Endodermal cell (in vitro differentiated cells): ENCODE data around the gene MPDU1. TPM values are rescaled to one million over a fixed set of nuclear protein-coding genes. Genes with fewer than 3 reads are reported as not detected.

ENCODE experiments used
- DNase-seq: peaks from one replicate; pipeline ENCODE4 v3.0.0-alpha.2; 2017
- H3K27ac ChIP-seq: 2 replicates; pipeline ENCODE4 v1.5.1; 2013; ENCODE audit warnings: mild to moderate bottlenecking, low read depth, low read length, moderate library complexity
- H3K27me3 ChIP-seq: 2 replicates; pipeline ENCODE4 v1.6.1; 2013; ENCODE audit warnings: mild to moderate bottlenecking, low read length, moderate library complexity; ENCODE audit not compliant: insufficient read depth, control insufficient read depth, poor library complexity, severe bottlenecking
- H3K36me3 ChIP-seq: 2 replicates; pipeline ENCODE4 v1.7.0; 2013; ENCODE audit warnings: mild to moderate bottlenecking, low read length, moderate library complexity; ENCODE audit not compliant: control insufficient read depth, insufficient read depth
- H3K4me1 ChIP-seq: one replicate; pipeline ENCODE4 v1.7.0; 2013; ENCODE audit warnings: low read length; ENCODE audit not compliant: control insufficient read depth, insufficient read depth
- H3K4me3 ChIP-seq: 2 replicates; pipeline ENCODE4 v1.5.1; 2013; ENCODE audit warnings: mild to moderate bottlenecking, low read length, moderate library complexity
- H3K9ac ChIP-seq: 2 replicates; pipeline ENCODE4 v1.6.1; 2013; ENCODE audit warnings: mild to moderate bottlenecking, low read length, moderate library complexity; ENCODE audit not compliant: poor library complexity, severe bottlenecking; ENCODE audit errors: extremely low read depth
- H3K9me3 ChIP-seq: 2 replicates; pipeline ENCODE4 v1.6.1; 2013; ENCODE audit warnings: mild to moderate bottlenecking, low read length, moderate library complexity; ENCODE audit not compliant: control insufficient read depth
- H3K27ac Mint-ChIP-seq: 2 replicates; pipeline ENCODE4 v1.8.0; 2020; ENCODE audit warnings: mixed read lengths
- H3K27me3 Mint-ChIP-seq: 2 replicates; pipeline ENCODE4 v1.8.0; 2021; ENCODE audit warnings: mild to moderate bottlenecking, mixed read lengths; ENCODE audit not compliant: insufficient read depth
- H3K36me3 Mint-ChIP-seq: 2 replicates; pipeline ENCODE4 v1.8.0; 2020; ENCODE audit warnings: low read depth, mixed read lengths
- H3K4me1 Mint-ChIP-seq: 2 replicates; pipeline ENCODE4 v1.8.0; 2020; ENCODE audit warnings: mixed read lengths
- H3K4me3 Mint-ChIP-seq: 2 replicates; pipeline ENCODE4 v1.8.0; 2020; ENCODE audit warnings: mild to moderate bottlenecking, moderate library complexity, mixed read lengths
- H3K9me3 Mint-ChIP-seq: 2 replicates; pipeline ENCODE4 v1.8.0; 2020; ENCODE audit warnings: mild to moderate bottlenecking, mixed read lengths
- CTCF ChIP-seq: fragments of 200-600 bp; sonication (generic); conservative IDR thresholded peaks from 2 replicates; pipeline ENCODE4 v1.5.0; 2021; ENCODE audit warnings: antibody characterized with exemption, mild to moderate bottlenecking
- WGBS, 2 experiments: methylation state at CpG; one replicate each; pipeline versions ENCODE4 v1.1.5 to v1.1.7; 2013; ENCODE audit warnings: missing lambda C conversion rate in 2 of 2, mixed read lengths in 1 of 2; ENCODE audit not compliant: insufficient coverage in 1 of 2, insufficient read length in 1 of 2; 5-methylcytosine and 5-hydroxymethylcytosine counted together
- total RNA-seq, 2 donors: library from RNA; stranded (reverse); fragmentation: NEBNext Ultra II Directional in 1 of 2; extraction: Animal tissue kit (Norgen Biotek cat#: 25700) in 1 of 2; gene quantifications; 2 replicates in 1 of 2; 3 replicates in 1 of 2; pipeline ENCODE4 v1.2.1, GENCODE V29; 2021

MPDU1 gene
- total RNA-seq, 2 donors from 2014 or later, result 47.4 to 56.6 TPM

- DNase-seq, result peak; percentile 47
- H3K27ac ChIP-seq, result no peak within 1 kb of the TSS
- peaks cover 8% of the 10 kb centered on the region for H3K36me3 Mint-ChIP-seq
- no peaks in the 10 kb centered on the region for H3K27me3 Mint-ChIP-seq
- H3K4me1 ChIP-seq, result peaks cover 9% of the 10 kb centered on the region
- no peaks in the 10 kb centered on the region for H3K27me3 ChIP-seq
- H3K9ac ChIP-seq, result no peak within 1 kb of the TSS
- peaks cover 10% of the 10 kb centered on the region for H3K36me3 ChIP-seq
- H3K9me3 ChIP-seq, result no peaks in the 10 kb centered on the region
- 91 to 94% methylated on average over 8 to 13 of the region's 13 CpGs for whole genome bisulfite sequencing, 2 experiments
- no peak within 1 kb of the TSS for H3K27ac Mint-ChIP-seq
- H3K4me1 Mint-ChIP-seq, result peaks cover 11% of the 10 kb centered on the region
- no peaks in the 10 kb centered on the region for H3K9me3 Mint-ChIP-seq
- no peak within 1 kb of the TSS for H3K4me3 ChIP-seq
- TF ChIP-seq CTCF, result no peak
- no peak within 1 kb of the TSS for H3K4me3 Mint-ChIP-seq
These were observed 46.4 kb downstream of the MPDU1 start, which contains the start of gene SHBG for GRCh38 chr17:7629939-7630571. Gene SHBG (plus strand): TSS chr17:7630135. CDS start chr17:7630173, 38 bp downstream.

- no peaks in the 10 kb centered on the region for H3K27me3 Mint-ChIP-seq
- no peak overlapping the region for H3K27ac ChIP-seq
These were observed 48.0 kb downstream of the MPDU1 start for GRCh38 chr17:7631398-7632380.

More at GRCh38 chr17:7631398-7632380, 48.0 kb downstream of the MPDU1 start:
- H3K9me3 Mint-ChIP-seq, result no peaks in the 10 kb centered on the region
- H3K27me3 ChIP-seq, result no peaks in the 10 kb centered on the region
- H3K9me3 ChIP-seq, result no peaks in the 10 kb centered on the region
- H3K4me3 ChIP-seq, result no peak overlapping the region
- DNase-seq, result no peak
- H3K36me3 ChIP-seq, result no peaks in the 10 kb centered on the region
- TF ChIP-seq CTCF, result no peak
- H3K36me3 Mint-ChIP-seq, result peaks cover 2% of the 10 kb centered on the region
- no peak overlapping the region for H3K9ac ChIP-seq
- no peak overlapping the region for H3K4me3 Mint-ChIP-seq
- peaks cover 13% of the 10 kb centered on the region for H3K4me1 Mint-ChIP-seq
- peak overlapping the region; percentile 13 for H3K27ac Mint-ChIP-seq
- WGBS, 2 experiments, result 89 to 92% methylated on average over 9 to 11 of the region's 11 CpGs
- peaks cover 7% of the 10 kb centered on the region for H3K4me1 ChIP-seq
